OCI-LY7 (cell line): ENCODE data around the gene KIF12.

Experiments used
- CTCF ChIP-seq: fragments of 200-600 bp; sonication (generic); conservative IDR thresholded peaks from 2 replicates; pipeline ENCODE4 v1.5.1; 2014; ENCODE audit warnings: mild to moderate bottlenecking, antibody characterized with exemption, low read length, moderate library complexity, mixed read lengths
- EZH2phosphoT487 ChIP-seq: fragments of 200-600 bp; sonication (generic); IDR thresholded peaks from 2 replicates; pipeline ENCODE4 v1.6.1; 2018; ENCODE audit warnings: low read depth, borderline replicate concordance, mild to moderate bottlenecking, mixed run types, antibody characterized with exemption, low read length, moderate library complexity, mixed read lengths

GRCh38 chr9:114086009-114086408 lies 13.1 kb downstream of the KIF12 start:
- no peak for TF ChIP-seq CTCF
- TF ChIP-seq EZH2phosphoT487, result no peak
